Measurements from ENCODE around the gene MYLK. TPM values are rescaled to one million over a fixed set of nuclear protein-coding genes. Genes with fewer than 3 reads are reported as not detected.

The MYLK gene
- total and polyA plus RNA-seq, 9 donors: 50.2 to 645 (median 205) TPM

- Histone ChIP-seq H3K27me3 (no peaks in the 10 kb centered on the region), H3K36me3 (no peaks in the 10 kb centered on the region), H3K9me3 (no peaks in the 10 kb centered on the region), H3K4me3 (no peak overlapping the region), H3K27ac (no peak overlapping the region), H3K4me1 (ENCODE audit: insufficient read depth) (peaks cover 15% of the 10 kb centered on the region)
- 88 to 95% (median 92%) methylated on average over 5 of the region's 5 CpGs for WGBS, 3 donors
- no peak for DNase-seq
- intact Hi-C loops (cut with DNase I): no loop called here
- no peak for TF ChIP-seq CTCF (IDR thresholded peaks at IDR 0.05)
- no peak for TF ChIP-seq POLR2A (IDR thresholded peaks at IDR 0.05)
- no peak for TF ChIP-seq EP300 (IDR thresholded peaks at IDR 0.05)
These were observed 260.7 kb downstream of the MYLK start for GRCh38 chr3:123623346-123623880.

GRCh38 chr3:123622766-123623165 is 261.4 kb downstream of the MYLK start:
- H3K36me3 ChIP-seq: no peaks in the 10 kb centered on the region
- no peak for TF ChIP-seq POLR2A (IDR thresholded peaks at IDR 0.05)
- TF ChIP-seq CTCF (IDR thresholded peaks at IDR 0.05): no peak
- TF ChIP-seq EP300 (IDR thresholded peaks at IDR 0.05): no peak
- 89 to 95% (median 91%) methylated on average over 2 of the region's 2 CpGs for WGBS, 3 donors
- no peaks in the 10 kb centered on the region for H3K27me3 ChIP-seq
- H3K27ac ChIP-seq: no peak overlapping the region
- intact Hi-C loops (cut with DNase I): no loop called here
- no peaks in the 10 kb centered on the region for H3K9me3 ChIP-seq
- no peak for DNase-seq
- H3K4me1 ChIP-seq (ENCODE audit: insufficient read depth): peaks cover 21% of the 10 kb centered on the region
- H3K4me3 ChIP-seq: no peak overlapping the region

GRCh38 chr3:123621850-123622189 is 262.3 kb downstream of the MYLK start:
- Histone ChIP-seq H3K9me3 (no peaks in the 10 kb centered on the region), H3K27me3 (no peaks in the 10 kb centered on the region), H3K4me1 (ENCODE audit: insufficient read depth) (peaks cover 24% of the 10 kb centered on the region), H3K4me3 (no peak overlapping the region), H3K27ac (no peak overlapping the region), H3K36me3 (no peaks in the 10 kb centered on the region)
- no peak for TF ChIP-seq CTCF (IDR thresholded peaks at IDR 0.05)
- no peak for TF ChIP-seq POLR2A (IDR thresholded peaks at IDR 0.05)
- intact Hi-C loops (cut with DNase I): no loop called here
- DNase-seq: no peak
- WGBS, 3 donors: 83 to 89% (median 87%) methylated on average over 7 of the region's 7 CpGs

- TF ChIP-seq POLR2A (IDR thresholded peaks at IDR 0.05): no peak
- no peak for TF ChIP-seq CTCF (IDR thresholded peaks at IDR 0.05)
- H3K27ac ChIP-seq: no peak overlapping the region
- no peak for DNase-seq
- peaks cover 26% of the 10 kb centered on the region for H3K4me1 ChIP-seq (ENCODE audit: insufficient read depth)
- H3K9me3 ChIP-seq: no peaks in the 10 kb centered on the region
- intact Hi-C loops (cut with DNase I): no loop called here
- H3K27me3 ChIP-seq: no peaks in the 10 kb centered on the region
- WGBS, 3 donors: 66 to 74% (median 68%) methylated on average over 7 of the region's 7 CpGs
- H3K4me3 ChIP-seq: no peak overlapping the region
- no peaks in the 10 kb centered on the region for H3K36me3 ChIP-seq
These were observed 262.8 kb downstream of the MYLK start for GRCh38 chr3:123621186-123621849.
